GM10266 (cell line): Measurements from ENCODE around the gene SORCS2.

Experiments used
- DNase-seq: peaks from one replicate; pipeline ENCODE4 v3.0.0; 2012; ENCODE audit errors: extremely low spot score
- TF ChIP-seq, protein P1 (sequence below): IDR thresholded peaks from 2 replicates; pipeline ENCODE4 v1.5.1; 2012; ENCODE audit warnings: mild to moderate bottlenecking, low read depth; ENCODE audit not compliant: control insufficient read depth, insufficient read depth; ENCODE audit errors: missing control alignments

SORCS2 gene

DNA sequence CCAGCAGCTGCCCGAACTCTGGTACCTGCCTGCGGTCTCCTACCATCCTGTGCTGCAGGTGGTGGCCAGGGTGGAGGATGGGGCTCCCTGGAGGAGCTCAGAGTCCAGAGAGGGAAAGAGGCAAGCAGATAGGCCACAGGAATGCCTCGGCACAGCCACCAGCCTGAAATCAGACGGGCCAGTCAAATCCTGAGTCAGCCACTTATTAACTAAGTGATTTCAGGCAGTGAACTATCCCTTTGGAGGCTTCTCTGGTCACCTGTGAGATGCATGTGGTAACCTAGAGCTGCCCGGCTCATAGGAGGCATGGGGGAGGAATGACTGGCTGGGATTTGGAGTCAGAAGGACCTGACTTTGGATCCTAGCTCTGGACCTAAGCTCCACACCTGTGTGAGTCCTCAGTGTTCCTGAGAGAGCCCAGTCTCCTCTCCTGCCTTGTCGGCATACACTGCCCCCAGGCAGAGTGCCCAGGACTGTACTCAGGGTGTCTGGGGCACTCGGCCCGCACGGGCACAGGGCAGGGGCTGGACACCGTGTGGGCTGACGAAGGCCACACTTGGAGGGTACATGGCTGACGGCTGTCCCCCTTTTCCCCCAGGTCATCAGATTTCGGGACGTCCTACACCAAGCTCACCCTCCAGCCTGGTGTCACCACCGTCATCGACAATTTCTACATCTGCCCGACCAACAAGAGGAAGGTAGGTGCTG is 338.7 kb downstream of the SORCS2 start:
- no peak for DNase-seq
- TF ChIP-seq, protein P1, sequence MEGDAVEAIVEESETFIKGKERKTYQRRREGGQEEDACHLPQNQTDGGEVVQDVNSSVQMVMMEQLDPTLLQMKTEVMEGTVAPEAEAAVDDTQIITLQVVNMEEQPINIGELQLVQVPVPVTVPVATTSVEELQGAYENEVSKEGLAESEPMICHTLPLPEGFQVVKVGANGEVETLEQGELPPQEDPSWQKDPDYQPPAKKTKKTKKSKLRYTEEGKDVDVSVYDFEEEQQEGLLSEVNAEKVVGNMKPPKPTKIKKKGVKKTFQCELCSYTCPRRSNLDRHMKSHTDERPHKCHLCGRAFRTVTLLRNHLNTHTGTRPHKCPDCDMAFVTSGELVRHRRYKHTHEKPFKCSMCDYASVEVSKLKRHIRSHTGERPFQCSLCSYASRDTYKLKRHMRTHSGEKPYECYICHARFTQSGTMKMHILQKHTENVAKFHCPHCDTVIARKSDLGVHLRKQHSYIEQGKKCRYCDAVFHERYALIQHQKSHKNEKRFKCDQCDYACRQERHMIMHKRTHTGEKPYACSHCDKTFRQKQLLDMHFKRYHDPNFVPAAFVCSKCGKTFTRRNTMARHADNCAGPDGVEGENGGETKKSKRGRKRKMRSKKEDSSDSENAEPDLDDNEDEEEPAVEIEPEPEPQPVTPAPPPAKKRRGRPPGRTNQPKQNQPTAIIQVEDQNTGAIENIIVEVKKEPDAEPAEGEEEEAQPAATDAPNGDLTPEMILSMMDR = no peak

DNA sequence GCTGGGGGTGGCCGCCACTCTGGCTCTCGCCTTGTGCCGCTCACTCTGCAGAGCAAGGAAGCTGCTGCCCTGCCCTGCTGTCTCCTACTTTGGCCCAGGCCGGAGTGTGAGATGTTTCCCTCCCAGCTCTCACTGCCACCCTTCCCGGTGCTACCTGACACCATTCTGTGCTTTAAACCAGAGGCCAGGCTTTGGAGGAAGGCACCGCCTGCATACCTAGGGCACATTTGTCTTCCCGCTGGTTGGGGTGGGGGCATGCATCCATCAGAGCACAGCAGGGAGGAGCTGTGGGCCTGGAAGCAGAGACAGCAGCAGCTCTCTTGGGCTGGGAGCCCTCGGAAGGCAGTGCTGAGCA is 339.3 kb downstream of the SORCS2 start:
- TF ChIP-seq, protein P1 = no peak
- no peak for DNase-seq

DNA sequence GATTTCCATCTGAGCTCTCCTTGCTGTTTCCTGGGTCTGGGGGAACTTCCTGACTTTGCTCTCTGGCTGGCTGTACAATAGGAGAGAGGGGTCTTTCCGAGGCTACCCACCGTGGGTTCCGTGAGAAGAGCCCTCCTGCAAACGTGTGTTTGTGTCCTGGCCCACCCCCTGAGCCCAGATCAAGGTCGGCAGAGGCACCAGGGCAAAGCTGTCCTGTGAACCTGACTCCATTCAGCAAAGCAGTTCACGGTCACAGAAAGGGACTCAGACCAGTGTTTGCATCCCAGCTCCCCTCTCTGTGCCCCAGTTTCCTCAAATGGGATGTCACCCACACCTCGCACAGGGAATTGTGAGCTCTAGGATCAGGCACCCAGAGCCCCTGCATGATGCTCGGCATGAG is 339.7 kb downstream of the SORCS2 start:
- TF ChIP-seq, protein P1 = no peak
- no peak for DNase-seq

DNA sequence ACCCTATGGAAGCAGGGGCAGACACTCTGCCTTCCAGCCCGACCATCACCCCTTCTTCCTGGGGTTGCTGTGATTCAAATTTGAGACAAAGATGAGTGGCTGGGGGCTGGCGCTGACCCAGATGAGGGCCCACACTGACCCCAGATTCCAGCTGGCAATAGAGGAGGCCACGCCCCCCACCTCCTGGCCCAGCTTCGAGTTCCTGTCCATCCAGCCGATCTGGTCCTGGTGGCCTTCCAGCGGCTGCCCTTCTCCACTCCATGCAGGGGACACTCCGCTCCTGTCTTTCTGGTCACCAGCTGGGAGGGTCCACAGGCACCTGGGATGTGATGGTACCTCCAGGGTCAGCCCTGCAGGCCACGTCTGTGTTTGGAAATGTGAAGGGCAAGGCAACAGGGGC is 340.9 kb downstream of the SORCS2 start:
- TF ChIP-seq, protein P1 = no peak
- no peak for DNase-seq

DNA sequence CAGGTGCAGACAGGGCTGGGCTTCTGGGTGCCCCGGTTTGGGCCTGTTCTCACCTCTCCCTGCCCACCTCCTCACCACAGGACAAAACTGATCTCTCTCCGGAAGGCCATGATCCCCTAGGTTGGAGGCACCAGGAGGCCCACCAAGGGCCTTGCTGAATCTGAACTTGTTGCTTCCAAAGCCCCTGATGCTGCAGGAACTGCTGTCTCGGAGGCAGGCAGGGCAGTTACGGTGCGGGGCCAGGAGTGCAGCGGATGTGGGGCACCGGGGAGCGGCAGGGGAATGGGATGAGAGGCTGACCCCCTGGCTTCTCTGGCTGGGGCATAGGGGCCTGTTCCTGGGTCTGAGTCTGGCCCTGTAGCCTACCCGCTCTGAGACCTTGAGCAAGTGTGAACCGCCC is 342.8 kb downstream of the SORCS2 start:
- no peak for DNase-seq
- TF ChIP-seq, protein P1 = no peak

DNA sequence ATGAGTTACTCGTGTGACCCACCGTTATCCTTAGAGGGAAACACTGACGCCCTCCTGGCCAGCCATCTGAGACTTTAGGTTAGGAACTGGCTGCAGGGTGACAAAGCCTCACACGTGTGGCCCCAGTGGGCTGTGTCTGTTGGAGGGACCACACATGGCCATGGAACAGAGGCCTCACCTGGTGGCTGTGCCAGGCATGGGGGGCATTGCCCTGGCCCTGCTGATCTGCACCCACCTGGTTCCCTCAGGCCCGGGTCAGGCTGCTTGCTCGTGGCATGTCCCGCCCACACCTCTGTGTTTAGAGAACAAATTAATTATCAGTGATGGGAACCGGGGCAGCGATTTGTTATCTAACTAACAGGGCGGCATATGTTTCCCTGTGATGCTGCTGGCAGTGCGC is 343.3 kb downstream of the SORCS2 start:
- DNase-seq = no peak
- TF ChIP-seq, protein P1 = no peak

DNA sequence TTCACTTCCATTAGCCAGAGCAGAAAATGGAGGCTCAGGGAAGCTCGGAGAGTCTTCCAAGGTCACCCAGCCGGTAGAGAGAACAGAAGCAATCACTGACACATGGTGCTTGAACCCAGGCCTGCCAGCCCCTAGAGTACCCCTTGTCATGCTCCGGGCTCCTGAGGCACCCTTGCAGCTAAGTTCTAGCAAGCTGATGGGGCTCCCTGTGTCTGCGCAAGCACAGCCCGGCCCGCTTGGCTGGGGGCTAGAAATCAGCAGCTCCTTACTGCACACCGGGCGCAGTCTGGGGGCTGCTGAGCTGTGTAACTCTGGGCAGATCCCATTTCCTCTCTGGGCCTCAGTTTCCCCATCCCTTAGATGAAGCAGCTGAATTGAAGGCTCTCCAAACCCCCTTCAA is 344.5 kb downstream of the SORCS2 start:
- no peak for DNase-seq
- TF ChIP-seq, protein P1 = no peak
